ENCODE results near the gene TIMM44.
A peak's percentile ranks its signal among the peaks of the same experiment; 100 is the strongest.
"Not testable (repeated sequence)": the region's sequence is repeated elsewhere in the genome, so short reads cannot be mapped to it uniquely, and the experiment has no call there.

TIMM44 gene

GRCh38 chr19:7902796-7903243, 40.6 kb downstream of the TIMM44 start:
- DNase-seq (ENCODE audit: low read depth in 2 of 2): no peak

GRCh38 chr19:7901337-7901736, 42.1 kb downstream of the TIMM44 start:
- no peak for DNase-seq (ENCODE audit: low read depth in 2 of 2)

GRCh38 chr19:7900931-7901330, 42.5 kb downstream of the TIMM44 start:
- no peak for DNase-seq (ENCODE audit: low read depth in 2 of 2)

- no peak for DNase-seq (ENCODE audit: low read depth in 2 of 2)
These were observed 43.0 kb downstream of the TIMM44 start for GRCh38 chr19:7900401-7900870.

GRCh38 chr19:7899751-7900378, 43.6 kb downstream of the TIMM44 start:
- DNase-seq (ENCODE audit: low read depth in 2 of 2): no peak

GRCh38 chr19:7898967-7899366, 44.5 kb downstream of the TIMM44 start:
- no peak for DNase-seq (ENCODE audit: low read depth in 2 of 2)

GRCh38 chr19:7897292-7897691, 46.2 kb downstream of the TIMM44 start:
- DNase-seq (ENCODE audit: low read depth in 2 of 2): no peak

- DNase-seq (ENCODE audit: low read depth in 2 of 2): no peak
These were observed 47.9 kb downstream of the TIMM44 start for GRCh38 chr19:7895565-7895964.

- DNase-seq (ENCODE audit: low read depth in 2 of 2): no peak
These were observed 48.7 kb downstream of the TIMM44 start for GRCh38 chr19:7894612-7895309.

GRCh38 chr19:7893362-7894101, 49.9 kb downstream of the TIMM44 start:
- not testable (repeated sequence) for DNase-seq (ENCODE audit: low read depth in 2 of 2)

GRCh38 chr19:7888826-7889217, 54.6 kb downstream of the TIMM44 start:
- no peak for DNase-seq (ENCODE audit: low read depth in 2 of 2)

GRCh38 chr19:7888145-7888825, 55.2 kb downstream of the TIMM44 start, which contains the start of gene LRRC8E:
TSS of gene LRRC8E (plus strand) at chr19:7888510. CDS start at chr19:7895604, 7,094 bp downstream.
- peak in 1 of 2 experiments; percentile 29 for DNase-seq (ENCODE audit: low read depth in 2 of 2)

- no peak for DNase-seq (ENCODE audit: low read depth in 2 of 2)
These were observed 55.9 kb downstream of the TIMM44 start for GRCh38 chr19:7887408-7888144.

GRCh38 chr19:7885818-7886217, 57.6 kb downstream of the TIMM44 start:
- no peak for DNase-seq (ENCODE audit: low read depth in 2 of 2)

GRCh38 chr19:7883796-7884570, 59.5 kb downstream of the TIMM44 start:
- no peak for DNase-seq (ENCODE audit: low read depth in 2 of 2)

GRCh38 chr19:7883105-7883504, 60.4 kb downstream of the TIMM44 start:
- no peak for DNase-seq (ENCODE audit: low read depth in 2 of 2)

GRCh38 chr19:7881910-7882309, 61.6 kb downstream of the TIMM44 start:
- DNase-seq (ENCODE audit: low read depth in 2 of 2): no peak

GRCh38 chr19:7879836-7880235, 63.6 kb downstream of the TIMM44 start:
- no peak for DNase-seq (ENCODE audit: low read depth in 2 of 2)

- no peak for DNase-seq (ENCODE audit: low read depth in 2 of 2)
These were observed 64.2 kb downstream of the TIMM44 start for GRCh38 chr19:7879111-7879807.

All from fibroblast of skin of left quadriceps (primary cell).